Fibroblast of lung (primary cell): ENCODE data around the gene MREG. TPM values are rescaled to one million over a fixed set of nuclear protein-coding genes. Genes with fewer than 3 reads are reported as not detected.

Source experiments
- DNase-seq, 2 donors: peaks; one replicate each; pipeline versions ENCODE4 v3.0.0 to v3.0.0-alpha.2; 2010; ENCODE audit warnings: low read depth in 2 of 2
- H2AFZ ChIP-seq: 2 replicates; pipeline ENCODE4 v1.5.1; 2012; ENCODE audit warnings: low read length, control low read depth, inconsistent platforms
- H3K27ac ChIP-seq: 2 replicates; pipeline ENCODE4 v1.5.1; 2011; ENCODE audit warnings: low read length, control low read depth; ENCODE audit not compliant: insufficient read depth
- H3K27me3 ChIP-seq: 2 replicates; pipeline ENCODE4 v1.5.1; 2011; ENCODE audit warnings: mild to moderate bottlenecking, low read length; ENCODE audit not compliant: control insufficient read depth, insufficient read depth
- H3K36me3 ChIP-seq: 2 replicates; pipeline ENCODE4 v1.5.1; 2011; ENCODE audit warnings: low read length; ENCODE audit not compliant: control insufficient read depth, insufficient read depth
- H3K4me1 ChIP-seq: 2 replicates; pipeline ENCODE4 v1.5.1; 2011; ENCODE audit warnings: low read length; ENCODE audit not compliant: control insufficient read depth, insufficient read depth; ENCODE audit errors: extremely low read depth
- H3K4me2 ChIP-seq: 2 replicates; pipeline ENCODE4 v1.5.1; 2011; ENCODE audit warnings: low read length, control low read depth; ENCODE audit not compliant: insufficient read depth; ENCODE audit errors: extremely low read depth
- H3K4me3 ChIP-seq, 4 experiments: fragments of 200-600 bp in 1 of 4; sonication (generic) in 1 of 4; replicated peaks in 1 of 4; 2 replicates each; pipeline ENCODE4 v1.5.1; 2011 to 2016; ENCODE audit warnings: low read length in 4 of 4, low read depth in 3 of 4, mild to moderate bottlenecking in 3 of 4, control low read depth in 2 of 4, inconsistent platforms in 1 of 4, mixed read lengths in 1 of 4; ENCODE audit not compliant: insufficient read depth in 1 of 4; ENCODE audit errors: control extremely low read depth in 1 of 4
- H3K79me2 ChIP-seq: 2 replicates; pipeline ENCODE4 v1.5.1; 2012; ENCODE audit warnings: mild to moderate bottlenecking, low read length, inconsistent platforms; ENCODE audit not compliant: control insufficient read depth, insufficient read depth
- H3K9ac ChIP-seq: 2 replicates; pipeline ENCODE4 v1.5.1; 2011; ENCODE audit warnings: mild to moderate bottlenecking, low read length, control low read depth; ENCODE audit not compliant: insufficient read depth
- H3K9me3 ChIP-seq: 2 replicates; pipeline ENCODE4 v1.5.1; 2012; ENCODE audit warnings: low read depth, low read length; ENCODE audit not compliant: control insufficient read depth, insufficient read depth
- H4K20me1 ChIP-seq: 2 replicates; pipeline ENCODE4 v1.5.1; 2011; ENCODE audit warnings: low read length; ENCODE audit not compliant: control insufficient read depth, insufficient read depth; ENCODE audit errors: extremely low read depth
- CTCF ChIP-seq, 2 donors: IDR thresholded peaks in 1 of 2; conservative IDR thresholded peaks in 1 of 2; 1 replicate in 1 of 2; 2 replicates in 1 of 2; pipeline ENCODE4 v1.5.1; 2011 to 2012; ENCODE audit warnings: low read length in 2 of 2, control low read depth in 1 of 2, inconsistent platforms in 1 of 2, low read depth in 1 of 2, mild to moderate bottlenecking in 1 of 2
- EZH2 ChIP-seq: IDR thresholded peaks from 2 replicates; pipeline ENCODE4 v1.5.1; 2012; ENCODE audit warnings: low read length, control low read depth, mild to moderate bottlenecking; ENCODE audit errors: missing control alignments
- polyA plus RNA-seq, 2 donors: library from polyadenylated mRNA; depleted of rRNA in 1 of 2; stranded (reverse) in 1 of 2; unstranded in 1 of 2; fragments of >200 nt; gene quantifications; 2 replicates each; pipeline ENCODE4 v1.2.1, GENCODE V29; 2011 to 2012; ENCODE audit warnings: missing spikeins in 1 of 2
- total RNA-seq: library from RNA; depleted of rRNA; stranded (reverse); fragments of >200 nt; gene quantifications from 2 replicates; pipeline ENCODE4 v1.2.1, GENCODE V29; 2014

The MREG gene
- total and polyA plus RNA-seq, 2 donors (not counting 1 experiment from before 2014, with no cell fraction given) = 2.4 to 3.5 TPM

GRCh38 chr2:215948051-215948450 is 65.3 kb downstream of the MREG start:
- Histone ChIP-seq H3K36me3 (no peaks in the 10 kb centered on the region), H3K9ac (no peak overlapping the region), H3K27ac (no peak overlapping the region), H4K20me1 (no peaks in the 10 kb centered on the region), H2AFZ (no peak overlapping the region), H3K27me3 (no peaks in the 10 kb centered on the region), H3K4me3 (no peak overlapping the region), H3K4me2 (no peak overlapping the region), H3K79me2 (no peaks in the 10 kb centered on the region), H3K9me3 (no peaks in the 10 kb centered on the region), H3K4me1 (no peaks in the 10 kb centered on the region)
- DNase-seq = no peak
- TF ChIP-seq EZH2 = no peak

- DNase-seq = no peak
- Histone ChIP-seq H2AFZ (no peak overlapping the region), H3K27me3 (no peaks in the 10 kb centered on the region), H3K4me3 (no peak overlapping the region), H3K4me2 (no peak overlapping the region), H3K9ac (no peak overlapping the region), H3K79me2 (no peaks in the 10 kb centered on the region), H3K36me3 (no peaks in the 10 kb centered on the region), H4K20me1 (no peaks in the 10 kb centered on the region), H3K9me3 (no peaks in the 10 kb centered on the region), H3K27ac (no peak overlapping the region), H3K4me1 (no peaks in the 10 kb centered on the region)
- TF ChIP-seq CTCF (conservative IDR thresholded peaks at IDR 0.05 in 1 of 2, IDR thresholded peaks at IDR 0.05 in 1 of 2; ENCODE audit: low read depth in 1 of 2, low read length in 2 of 2) = no peak
- TF ChIP-seq EZH2 = no peak
These were observed 66.8 kb downstream of the MREG start for GRCh38 chr2:215946586-215946985.

GRCh38 chr2:215942194-215942593 is 71.2 kb downstream of the MREG start:
- no peaks in the 10 kb centered on the region for H3K4me1 ChIP-seq
- TF ChIP-seq EZH2 (no peak), CTCF (conservative IDR thresholded peaks at IDR 0.05 in 1 of 2, IDR thresholded peaks at IDR 0.05 in 1 of 2; ENCODE audit: low read depth in 1 of 2, low read length in 2 of 2) (no peak)
- no peaks in the 10 kb centered on the region for H3K36me3 ChIP-seq
- no peak for DNase-seq
- no peak overlapping the region for H2AFZ ChIP-seq
- H3K27ac ChIP-seq = no peak overlapping the region
- H3K9me3 ChIP-seq = no peaks in the 10 kb centered on the region
- H3K9ac ChIP-seq = no peak overlapping the region
- no peaks in the 10 kb centered on the region for H3K79me2 ChIP-seq
- no peaks in the 10 kb centered on the region for H4K20me1 ChIP-seq
- no peak overlapping the region for H3K4me2 ChIP-seq
- H3K4me3 ChIP-seq = no peak overlapping the region
- H3K27me3 ChIP-seq = no peaks in the 10 kb centered on the region
